ENCODE measurements around the gene ATP1A1. TPM values are rescaled to one million over a fixed set of nuclear protein-coding genes. Genes with fewer than 3 reads are reported as not detected.

The ATP1A1 gene
- total RNA-seq, 1 donor from 2014 or later = 261 TPM

- TF ChIP-seq, protein P1, sequence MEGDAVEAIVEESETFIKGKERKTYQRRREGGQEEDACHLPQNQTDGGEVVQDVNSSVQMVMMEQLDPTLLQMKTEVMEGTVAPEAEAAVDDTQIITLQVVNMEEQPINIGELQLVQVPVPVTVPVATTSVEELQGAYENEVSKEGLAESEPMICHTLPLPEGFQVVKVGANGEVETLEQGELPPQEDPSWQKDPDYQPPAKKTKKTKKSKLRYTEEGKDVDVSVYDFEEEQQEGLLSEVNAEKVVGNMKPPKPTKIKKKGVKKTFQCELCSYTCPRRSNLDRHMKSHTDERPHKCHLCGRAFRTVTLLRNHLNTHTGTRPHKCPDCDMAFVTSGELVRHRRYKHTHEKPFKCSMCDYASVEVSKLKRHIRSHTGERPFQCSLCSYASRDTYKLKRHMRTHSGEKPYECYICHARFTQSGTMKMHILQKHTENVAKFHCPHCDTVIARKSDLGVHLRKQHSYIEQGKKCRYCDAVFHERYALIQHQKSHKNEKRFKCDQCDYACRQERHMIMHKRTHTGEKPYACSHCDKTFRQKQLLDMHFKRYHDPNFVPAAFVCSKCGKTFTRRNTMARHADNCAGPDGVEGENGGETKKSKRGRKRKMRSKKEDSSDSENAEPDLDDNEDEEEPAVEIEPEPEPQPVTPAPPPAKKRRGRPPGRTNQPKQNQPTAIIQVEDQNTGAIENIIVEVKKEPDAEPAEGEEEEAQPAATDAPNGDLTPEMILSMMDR (conservative IDR thresholded peaks at IDR 0.05; ENCODE audit: low read depth, low read length) = no peak
- DNase-seq (ENCODE audit: low read depth) = no peak
- H3K4me3 ChIP-seq (ENCODE audit: low read depth, low read length) = no peak overlapping the region
Measured at GRCh38 chr1:116352349-116352813, 20.7 kb upstream of the ATP1A1 start.

- DNase-seq (ENCODE audit: low read depth) = no peak
- H3K4me3 ChIP-seq (ENCODE audit: low read depth, low read length) = no peak overlapping the region
- TF ChIP-seq, protein P1 (conservative IDR thresholded peaks at IDR 0.05; ENCODE audit: low read depth, low read length) = no peak
Measured at GRCh38 chr1:116353155-116353554, 19.9 kb upstream of the ATP1A1 start.

- TF ChIP-seq, protein P1 (conservative IDR thresholded peaks at IDR 0.05; ENCODE audit: low read depth, low read length) = no peak
- DNase-seq (ENCODE audit: low read depth) = no peak
- no peak overlapping the region for H3K4me3 ChIP-seq (ENCODE audit: low read depth, low read length)
Measured at GRCh38 chr1:116356067-116356466, 17.0 kb upstream of the ATP1A1 start.

DNA sequence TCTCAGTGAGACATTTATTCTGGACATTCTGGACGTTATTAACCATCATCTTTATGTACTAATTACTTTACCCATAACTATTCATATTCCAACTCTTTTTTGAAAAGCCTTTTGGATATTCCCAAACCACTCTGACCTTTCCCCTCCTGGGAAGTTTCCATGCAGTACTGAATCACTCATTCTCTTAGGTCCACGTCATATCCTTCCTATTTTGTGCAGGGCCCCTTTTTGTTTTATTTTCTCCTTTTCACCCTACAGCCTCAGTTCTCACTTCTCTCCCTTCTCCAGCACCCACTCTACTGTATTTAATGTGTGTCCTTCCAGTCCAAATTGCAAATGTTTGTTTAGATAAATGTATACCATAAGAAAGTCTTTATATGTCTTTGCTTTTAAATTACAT lies 16.4 kb upstream of the ATP1A1 start:
- TF ChIP-seq, protein P1 (conservative IDR thresholded peaks at IDR 0.05; ENCODE audit: low read depth, low read length) = no peak
- DNase-seq (ENCODE audit: low read depth) = no peak
- no peak overlapping the region for H3K4me3 ChIP-seq (ENCODE audit: low read depth, low read length)

- no peak for DNase-seq (ENCODE audit: low read depth)
- TF ChIP-seq, protein P1 (conservative IDR thresholded peaks at IDR 0.05; ENCODE audit: low read depth, low read length) = no peak
- no peak overlapping the region for H3K4me3 ChIP-seq (ENCODE audit: low read depth, low read length)
Measured at GRCh38 chr1:116357487-116357886, 15.6 kb upstream of the ATP1A1 start.

GRCh38 chr1:116359060-116359830 lies 13.8 kb upstream of the ATP1A1 start:
- DNase-seq (ENCODE audit: low read depth) = no peak
- TF ChIP-seq, protein P1 (conservative IDR thresholded peaks at IDR 0.05; ENCODE audit: low read depth, low read length) = no peak
- no peak overlapping the region for H3K4me3 ChIP-seq (ENCODE audit: low read depth, low read length)

DNA sequence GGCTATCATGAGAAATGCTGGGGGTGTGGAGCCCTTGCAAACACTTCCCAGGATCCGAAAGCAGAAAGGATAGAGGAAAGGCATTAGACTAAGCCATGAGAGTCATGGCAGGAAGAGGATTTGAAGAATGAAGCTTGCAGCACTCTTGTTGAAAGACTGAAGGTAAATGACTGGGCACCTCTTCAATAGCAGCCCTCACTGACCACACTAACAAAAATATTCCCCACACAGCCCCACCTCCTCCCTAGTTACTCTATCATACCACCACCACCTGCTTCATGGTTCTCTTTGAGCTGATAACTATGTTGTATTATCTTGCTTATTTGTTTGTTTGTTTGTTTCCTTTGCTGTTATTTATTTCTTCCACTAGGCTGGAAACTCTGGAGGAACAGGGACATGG lies 13.2 kb upstream of the ATP1A1 start:
- DNase-seq (ENCODE audit: low read depth) = no peak
- TF ChIP-seq, protein P1 (conservative IDR thresholded peaks at IDR 0.05; ENCODE audit: low read depth, low read length) = no peak
- H3K4me3 ChIP-seq (ENCODE audit: low read depth, low read length) = no peak overlapping the region

Measured in epithelial cell of proximal tubule (primary cell).